Measurements from ENCODE around the gene RASSF7. TPM values are rescaled to one million over a fixed set of nuclear protein-coding genes. Genes with fewer than 3 reads are reported as not detected.

The RASSF7 gene
- total and polyA plus RNA-seq, 2 donors (not counting 1 experiment from before 2014, with no cell fraction given): 29.8 to 89.3 TPM

DNA sequence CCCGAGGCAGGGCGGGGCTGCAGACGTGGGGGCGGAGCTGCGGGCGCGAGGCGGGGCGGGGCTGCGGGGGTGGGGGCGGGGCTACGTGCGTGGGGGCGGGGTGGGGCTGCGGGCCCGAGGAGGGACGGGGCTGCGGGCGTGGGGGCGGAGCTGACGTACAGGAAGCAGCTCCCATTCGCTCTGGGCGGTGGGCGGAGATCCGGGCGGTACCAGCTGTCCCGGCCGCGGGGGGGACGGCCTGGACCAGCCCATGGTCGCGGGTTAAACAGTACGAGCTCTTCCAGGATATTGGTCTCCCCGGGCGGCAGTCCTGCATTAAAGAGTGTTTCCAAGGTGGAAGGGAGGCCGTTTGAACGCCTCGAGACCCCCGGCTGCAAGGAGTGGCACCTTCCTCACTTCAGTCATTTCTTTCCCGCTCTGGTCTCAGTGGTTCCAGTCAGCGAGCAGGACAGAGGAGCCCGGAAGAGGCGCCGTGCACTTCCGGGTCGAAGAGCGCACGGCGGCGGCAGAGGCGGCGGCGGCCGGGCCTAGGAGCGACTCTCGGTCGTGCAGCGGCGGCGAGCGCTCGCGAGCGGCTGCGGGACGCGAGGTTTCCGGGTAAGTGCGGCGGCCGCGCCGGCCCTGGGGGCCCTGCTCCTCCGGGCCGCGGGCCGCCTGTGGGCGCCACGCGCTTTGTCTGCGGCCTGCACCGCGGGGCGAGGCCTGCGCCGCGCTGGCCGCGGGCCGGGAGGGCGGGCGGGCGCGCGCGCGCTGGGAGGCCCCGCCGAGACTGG, 15.4 kb downstream of the RASSF7 start, which contains the start of gene PHRF1:
Gene PHRF1 (plus strand): TSS at position 475 of the 773 bp plus-strand sequence. CDS start 5,043 bp downstream, outside the sequence.
- intact Hi-C loops (cut with micrococcal nuclease): loop anchor here (1.0 to 10.0 kb wide), 6 partner anchors 8 to 809 kb away; partner anchors contain the start of genes BRSK2, LMNTD2, LRRC56 and RASSF7
- ChIA-PET CTCF (interaction anchor here (0.6 to 2.3 kb wide), 11 partner anchors 8 to 243 kb away, joined by 3 to 5 read pairs (median 3); partner anchors contain the start of genes HRAS and LRRC56), POLR2A (interaction anchor here (0.6 to 1.9 kb wide), 13 partner anchors 10 to 307 kb away, joined by 3 to 26 read pairs (median 5); partner anchors contain the start of genes DEAF1, HRAS, IRF7 and LRRC56)
- Histone ChIP-seq H3K9ac (ENCODE audit: low read length) (peak within 1 kb of the TSS; percentile 85), H3K4me3 (ENCODE audit: control extremely low read depth in 1 of 5, extremely low read depth in 1 of 5, insufficient read depth in 1 of 5, low read depth in 2 of 5, low read length in 4 of 5) (peak within 1 kb of the TSS; percentile 65 to 95 (median 86)), H3K4me1 (ENCODE audit: control insufficient read depth in 2 of 2, insufficient read depth in 2 of 2, low read length in 2 of 2) (peaks cover 30 to 44% of the 10 kb centered on the region in 2 donors), H3K27ac (ENCODE audit: low read length in 2 of 2) (peak within 1 kb of the TSS; percentile 97 to 98), H3K9me3 (ENCODE audit: control extremely low read depth in 1 of 3, control insufficient read depth in 2 of 3, insufficient read depth in 1 of 3, low read length in 2 of 3) (peaks cover 0 to 3% (median 0%) of the 10 kb centered on the region in 3 donors), H2AFZ (ENCODE audit: insufficient read depth, low read depth, low read length, poor library complexity, severe bottlenecking) (peak within 1 kb of the TSS; percentile 95), H3K4me2 (replicated peaks; ENCODE audit: low read depth, low read length, poor library complexity, severe bottlenecking) (peak within 1 kb of the TSS; percentile 98), H4K20me1 (ENCODE audit: control insufficient read depth, insufficient read depth, low read length, poor library complexity, severe bottlenecking) (peaks cover 53% of the 10 kb centered on the region), H3K27me3 (replicated peaks in 1 of 4; ENCODE audit: control extremely low read depth in 1 of 4, control insufficient read depth in 3 of 4, insufficient read depth in 4 of 4, low read length in 3 of 4) (peaks cover 0 to 18% (median 8%) of the 10 kb centered on the region in 4 experiments), H3K36me3 (replicated peaks in 1 of 2; ENCODE audit: control extremely low read depth in 1 of 2, control insufficient read depth in 1 of 2, extremely low read depth in 1 of 2, insufficient read depth in 2 of 2, low read length in 1 of 2) (peaks cover 1 to 3% of the 10 kb centered on the region in 2 experiments), H3K79me2 (ENCODE audit: control insufficient read depth, insufficient read depth, low read length) (peaks cover 45% of the 10 kb centered on the region)
- H3K4me3 Mint-ChIP-seq: peak within 1 kb of the TSS; percentile 93
- no peaks in the 10 kb centered on the region for H3K9me3 Mint-ChIP-seq (ENCODE audit: insufficient read depth)
- DNase-seq (peak; percentile 98), ATAC-seq (ENCODE audit: low read depth) (peak; percentile 87)
- WGBS (ENCODE audit: insufficient coverage): under 1% methylated on average over 92 of the region's 99 CpGs
- peak within 1 kb of the TSS; percentile 99 for H3K27ac Mint-ChIP-seq
- H3K27me3 Mint-ChIP-seq: peaks cover 15% of the 10 kb centered on the region
- TF ChIP-seq EZH2 (IDR thresholded peaks at IDR 0.05; ENCODE audit: borderline replicate concordance, insufficient read depth, low read depth, low read length, poor library complexity, severe bottlenecking): no peak
- TF ChIP-seq, protein P1, sequence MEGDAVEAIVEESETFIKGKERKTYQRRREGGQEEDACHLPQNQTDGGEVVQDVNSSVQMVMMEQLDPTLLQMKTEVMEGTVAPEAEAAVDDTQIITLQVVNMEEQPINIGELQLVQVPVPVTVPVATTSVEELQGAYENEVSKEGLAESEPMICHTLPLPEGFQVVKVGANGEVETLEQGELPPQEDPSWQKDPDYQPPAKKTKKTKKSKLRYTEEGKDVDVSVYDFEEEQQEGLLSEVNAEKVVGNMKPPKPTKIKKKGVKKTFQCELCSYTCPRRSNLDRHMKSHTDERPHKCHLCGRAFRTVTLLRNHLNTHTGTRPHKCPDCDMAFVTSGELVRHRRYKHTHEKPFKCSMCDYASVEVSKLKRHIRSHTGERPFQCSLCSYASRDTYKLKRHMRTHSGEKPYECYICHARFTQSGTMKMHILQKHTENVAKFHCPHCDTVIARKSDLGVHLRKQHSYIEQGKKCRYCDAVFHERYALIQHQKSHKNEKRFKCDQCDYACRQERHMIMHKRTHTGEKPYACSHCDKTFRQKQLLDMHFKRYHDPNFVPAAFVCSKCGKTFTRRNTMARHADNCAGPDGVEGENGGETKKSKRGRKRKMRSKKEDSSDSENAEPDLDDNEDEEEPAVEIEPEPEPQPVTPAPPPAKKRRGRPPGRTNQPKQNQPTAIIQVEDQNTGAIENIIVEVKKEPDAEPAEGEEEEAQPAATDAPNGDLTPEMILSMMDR (IDR thresholded peaks at IDR 0.05): no peak
- H3K4me1 Mint-ChIP-seq: peaks cover 44% of the 10 kb centered on the region

Measured in B cell (primary cell).